ENCODE results near the gene TARM1.

GRCh38 chr19:54124393-54124792 is 43.2 kb upstream of the TARM1 start:
- TF ChIP-seq CTCF (IDR thresholded peaks at IDR 0.05; ENCODE audit: low read depth, low read length) (no peak), POLR2A (IDR thresholded peaks at IDR 0.05; ENCODE audit: extremely low read depth, insufficient read length) (no peak), MYC (IDR thresholded peaks at IDR 0.05; ENCODE audit: low read depth, low read length) (no peak)

Measured in NB4 (cell line).